HepG2 (cell line): ENCODE results near the gene GNB3. TPM values are rescaled to one million over a fixed set of nuclear protein-coding genes. Genes with fewer than 3 reads are reported as not detected.
A peak's percentile ranks its signal among the peaks of the same experiment; 100 is the strongest.

Source experiments
- BHLHE40 ChIP-seq: IDR thresholded peaks from 2 replicates; pipeline ENCODE4 v1.6.1; 2011; ENCODE audit warnings: low read length, improper control_type of control experiment
- FOXA3 ChIP-seq: IDR thresholded peaks from 2 replicates; pipeline ENCODE4 v1.6.1; 2016; ENCODE audit warnings: missing genetic modification reagents, missing compliant biosample characterization
- HDAC6 ChIP-seq: fragments of 200-600 bp; sonication (generic); IDR thresholded peaks from 2 replicates; pipeline ENCODE4 v1.7.0; 2017; ENCODE audit warnings: mild to moderate bottlenecking, antibody characterized with exemption, low read length, low read depth
- HMG20A ChIP-seq: IDR thresholded peaks from 2 replicates; pipeline ENCODE4 v1.6.1; 2016; ENCODE audit warnings: borderline replicate concordance
- MXD4 ChIP-seq: IDR thresholded peaks from 2 replicates; pipeline ENCODE4 v1.6.1; 2016; ENCODE audit warnings: mild to moderate bottlenecking, missing biosample characterization, missing genetic modification reagents
- PHF21A ChIP-seq: sonication (generic); formaldehyde crosslinking; IDR thresholded peaks from 2 replicates; pipeline ENCODE4 v1.5.0; 2020; ENCODE audit warnings: mild to moderate bottlenecking, missing genetic modification reagents
- PRPF4 ChIP-seq: fragments of 200-400 bp; formaldehyde crosslinking; IDR thresholded peaks from 2 replicates; pipeline ENCODE4 v1.6.1; 2016; ENCODE audit warnings: low read length, low read depth; ENCODE audit not compliant: poor library complexity, severe bottlenecking
- RXRB ChIP-seq: IDR thresholded peaks from 2 replicates; pipeline ENCODE4 v1.6.1; 2016; ENCODE audit warnings: borderline replicate concordance, missing genetic modification reagents, missing compliant biosample characterization
- SRF ChIP-seq: IDR thresholded peaks from 2 replicates; pipeline ENCODE4 v1.6.1; 2011; ENCODE audit warnings: mild to moderate bottlenecking, low read depth, low read length, moderate library complexity
- TEAD2 ChIP-seq: sonication (generic); formaldehyde crosslinking; IDR thresholded peaks from 2 replicates; pipeline ENCODE4 v1.9.0; 2021; ENCODE audit warnings: missing genetic modification reagents
- U2AF1 ChIP-seq: fragments of 200-400 bp; formaldehyde crosslinking; optimal IDR thresholded peaks from 2 replicates; pipeline ENCODE3; 2017; ENCODE audit warnings: mild to moderate bottlenecking, low read depth, low read length
- ZBTB14 ChIP-seq: sonication (generic); formaldehyde crosslinking; IDR thresholded peaks from 2 replicates; pipeline ENCODE4 v1.4.0; 2020; ENCODE audit warnings: missing genetic modification reagents
- ZNF234 ChIP-seq: sonication (generic); formaldehyde crosslinking; conservative IDR thresholded peaks from 2 replicates; pipeline ENCODE4 v1.5.1; 2020; ENCODE audit warnings: mild to moderate bottlenecking, missing genetic modification reagents
- ZNF281 ChIP-seq: sonication (generic); formaldehyde crosslinking; IDR thresholded peaks from 2 replicates; pipeline ENCODE4 v1.4.0; 2020; ENCODE audit warnings: missing genetic modification reagents, borderline replicate concordance
- ZNF563 ChIP-seq: sonication (generic); formaldehyde crosslinking; IDR thresholded peaks from 2 replicates; pipeline ENCODE4 v1.8.0; 2022; ENCODE audit warnings: mild to moderate bottlenecking, moderate library complexity, missing genetic modification reagents
- ZNF609 ChIP-seq: sonication (generic); formaldehyde crosslinking; IDR thresholded peaks from 2 replicates; pipeline ENCODE4 v1.4.0; 2020; ENCODE audit warnings: mild to moderate bottlenecking, missing genetic modification reagents, borderline replicate concordance
- ZNF619 ChIP-seq: sonication (generic); formaldehyde crosslinking; IDR thresholded peaks from 2 replicates; pipeline ENCODE4 v1.4.0; 2020; ENCODE audit warnings: mild to moderate bottlenecking, missing genetic modification reagents
- polyA plus RNA-seq, 8 experiments: library from polyadenylated mRNA; depleted of rRNA in 3 of 8; stranded (reverse) in 7 of 8; unstranded in 1 of 8; fragments of >200 nt; fragmentation: Illumina TruSeq in 4 of 8; extraction: Trizol in 4 of 8; gene quantifications; 2 replicates each; pipeline versions ENCODE4 v1.2.1 to v1.2.3, GENCODE V29; 2011 to 2016; ENCODE audit warnings: low read depth in 4 of 8, missing spikeins in 1 of 8, mixed read lengths in 1 of 8; ENCODE audit not compliant: insufficient read depth in 1 of 8
- total RNA-seq, 5 experiments: library from RNA; depleted of rRNA; stranded (reverse); fragments of >200 nt; fragmentation: Illumina TruSeq; extraction: Trizol; gene quantifications; 2 replicates each; pipeline ENCODE4 v1.2.3, GENCODE V29; 2016; ENCODE audit warnings: low read depth in 1 of 5
- TF ChIP-seq, protein P1 (sequence below): sonication (generic); formaldehyde crosslinking; IDR thresholded peaks from 2 replicates; pipeline ENCODE4 v1.4.0; 2020; ENCODE audit warnings: missing genetic modification reagents
- TF ChIP-seq, protein P2 (sequence below): sonication (generic); formaldehyde crosslinking; IDR thresholded peaks from 2 replicates; pipeline ENCODE4 v1.4.0; 2020; ENCODE audit warnings: mild to moderate bottlenecking, low read depth, missing genetic modification reagents

GNB3 gene
- total and polyA plus RNA-seq, 2 of the 13 experiments (the other 11 are each of a cell fraction or from before 2014, with no cell fraction given) = 1.3 to 3.6 TPM

DNA sequence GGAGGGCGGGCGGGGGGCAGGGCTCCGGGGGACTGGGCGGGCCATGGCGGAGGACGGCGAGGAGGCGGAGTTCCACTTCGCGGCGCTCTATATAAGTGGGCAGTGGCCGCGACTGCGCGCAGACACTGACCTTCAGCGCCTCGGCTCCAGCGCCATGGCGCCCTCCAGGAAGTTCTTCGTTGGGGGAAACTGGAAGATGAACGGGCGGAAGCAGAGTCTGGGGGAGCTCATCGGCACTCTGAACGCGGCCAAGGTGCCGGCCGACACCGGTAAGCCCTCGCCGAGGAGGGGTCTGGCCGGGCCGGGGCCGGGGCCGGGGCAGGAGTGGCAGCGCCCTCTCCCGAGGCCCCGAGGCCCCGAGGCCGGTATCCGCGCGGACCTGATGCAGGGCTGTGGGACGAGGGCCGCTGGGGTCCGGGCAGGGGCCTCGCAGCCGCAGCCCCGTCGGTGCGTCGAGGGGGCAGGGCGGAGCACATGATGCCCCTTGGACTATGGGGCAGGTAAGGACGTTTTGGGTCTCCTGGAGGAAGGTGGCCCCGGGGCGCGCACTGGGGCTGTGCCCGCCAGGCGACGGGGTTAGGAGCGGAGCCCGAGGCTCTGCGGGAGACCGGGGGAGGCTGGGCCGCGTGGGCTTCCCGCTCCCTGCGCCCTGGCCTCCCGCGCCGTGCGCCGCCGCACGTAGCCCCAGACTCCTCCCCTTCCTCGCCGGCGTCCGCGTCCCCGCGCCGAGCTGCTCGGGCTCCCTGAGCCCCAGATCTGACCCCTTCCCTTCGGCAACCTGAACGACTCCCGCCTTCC, 26.9 kb downstream of the GNB3 start, which contains the start of gene TPI1 (continued):
- TF ChIP-seq ZNF234 (CRISPR knock-in tag) = no peak
- TF ChIP-seq HDAC6 = 0 out of 2 replicates have a peak, but pooled peaks have one; percentile 60
- no peak for TF ChIP-seq ZNF619 (CRISPR knock-in tag)
- TF ChIP-seq, protein P1, sequence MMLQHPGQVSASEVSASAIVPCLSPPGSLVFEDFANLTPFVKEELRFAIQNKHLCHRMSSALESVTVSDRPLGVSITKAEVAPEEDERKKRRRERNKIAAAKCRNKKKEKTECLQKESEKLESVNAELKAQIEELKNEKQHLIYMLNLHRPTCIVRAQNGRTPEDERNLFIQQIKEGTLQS (CRISPR knock-in tag) = no peak; the same call in 1 of the 2 replicates
- no peak for TF ChIP-seq PHF21A (CRISPR knock-in tag)
- peak; percentile 72 for TF ChIP-seq ZBTB14 (CRISPR knock-in tag)
- TF ChIP-seq, protein P2, sequence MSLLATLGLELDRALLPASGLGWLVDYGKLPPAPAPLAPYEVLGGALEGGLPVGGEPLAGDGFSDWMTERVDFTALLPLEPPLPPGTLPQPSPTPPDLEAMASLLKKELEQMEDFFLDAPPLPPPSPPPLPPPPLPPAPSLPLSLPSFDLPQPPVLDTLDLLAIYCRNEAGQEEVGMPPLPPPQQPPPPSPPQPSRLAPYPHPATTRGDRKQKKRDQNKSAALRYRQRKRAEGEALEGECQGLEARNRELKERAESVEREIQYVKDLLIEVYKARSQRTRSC (CRISPR knock-in tag) = no peak; the same call in 1 of the 2 replicates
- TF ChIP-seq RXRB (CRISPR knock-in tag) = peak; percentile 33; the same call in 1 of the 2 replicates
- peak; percentile 12; the same call in 1 of the 2 replicates for TF ChIP-seq FOXA3 (CRISPR knock-in tag)
- TF ChIP-seq BHLHE40 = no peak
- no peak; the same call in 1 of the 2 replicates for TF ChIP-seq MXD4
- no peak for TF ChIP-seq U2AF1
- TF ChIP-seq TEAD2 (CRISPR knock-in tag) = no peak
- no peak; the same call in 1 of the 2 replicates for TF ChIP-seq ZNF281 (CRISPR knock-in tag)
- 0 out of 2 replicates have a peak, but pooled peaks have one; percentile 10 for TF ChIP-seq ZNF609 (CRISPR knock-in tag)
- TF ChIP-seq SRF = no peak
- TF ChIP-seq PRPF4 = no peak
- TF ChIP-seq HMG20A = no peak
- peak; percentile 60; the same call in 1 of the 2 replicates for TF ChIP-seq ZNF563 (CRISPR knock-in tag)
